MM.1S (cell line): ENCODE results near the gene ASPHD2.

Source experiments
- DNase-seq: peaks from one replicate; pipeline ENCODE4 v3.0.0-alpha.2; 2015
- H2AFZ ChIP-seq: fragments of 300-600 bp; sonication (generic); 2 replicates; pipeline ENCODE4 v1.6.0; 2016; ENCODE audit warnings: antibody characterized with exemption, low read length
- H3F3A ChIP-seq: fragments of 300-600 bp; sonication (generic); 2 replicates; pipeline ENCODE4 v1.6.1; 2016; ENCODE audit warnings: mild to moderate bottlenecking, antibody characterized with exemption, low read length, moderate library complexity, mixed read lengths; ENCODE audit not compliant: insufficient read depth
- H3K27ac ChIP-seq: fragments of 300-600 bp; sonication (generic); 2 replicates; pipeline ENCODE4 v1.5.1; 2016; ENCODE audit warnings: mild to moderate bottlenecking, low read length
- H3K27me3 ChIP-seq: fragments of 300-600 bp; sonication (generic); replicated peaks from 2 replicates; pipeline ENCODE4 v1.6.0; 2016; ENCODE audit warnings: low read length; ENCODE audit not compliant: insufficient read depth
- H3K36me3 ChIP-seq: fragments of 300-600 bp; sonication (generic); replicated peaks from 2 replicates; pipeline ENCODE4 v1.6.1; 2016; ENCODE audit warnings: mild to moderate bottlenecking, low read length, mixed read lengths; ENCODE audit not compliant: insufficient read depth
- H3K4me1 ChIP-seq: fragments of 300-600 bp; sonication (generic); 2 replicates; pipeline ENCODE4 v1.6.1; 2016; ENCODE audit warnings: low read length, mixed read lengths
- H3K4me2 ChIP-seq: fragments of 300-600 bp; sonication (generic); 2 replicates; pipeline ENCODE4 v1.6.0; 2016; ENCODE audit warnings: low read depth, low read length
- H3K4me3 ChIP-seq: fragments of 300-600 bp; sonication (generic); 2 replicates; pipeline ENCODE4 v1.5.1; 2016; ENCODE audit warnings: low read length, mixed read lengths
- H3K79me2 ChIP-seq: fragments of 300-600 bp; sonication (generic); 2 replicates; pipeline ENCODE4 v1.6.1; 2016; ENCODE audit warnings: mixed run types, low read length, mixed read lengths
- H3K9ac ChIP-seq: fragments of 300-600 bp; sonication (generic); 2 replicates; pipeline ENCODE4 v1.6.1; 2016; ENCODE audit warnings: low read length, mixed read lengths
- H3K9me2 ChIP-seq: fragments of 300-600 bp; sonication (generic); replicated peaks from 2 replicates; pipeline ENCODE4 v1.6.1; 2016; ENCODE audit warnings: mild to moderate bottlenecking, low read length, mixed read lengths; ENCODE audit not compliant: insufficient read depth
- H3K9me3 ChIP-seq: fragments of 300-600 bp; sonication (generic); replicated peaks from 2 replicates; pipeline ENCODE4 v1.6.1; 2016; ENCODE audit warnings: mild to moderate bottlenecking, low read length, mixed read lengths; ENCODE audit not compliant: insufficient read depth
- H4K20me1 ChIP-seq: fragments of 300-600 bp; sonication (generic); 2 replicates; pipeline ENCODE4 v1.6.1; 2016; ENCODE audit warnings: mild to moderate bottlenecking, low read length, moderate library complexity, mixed read lengths; ENCODE audit not compliant: insufficient read depth
- CTCF ChIP-seq: fragments of 300-600 bp; sonication (generic); IDR thresholded peaks from 2 replicates; pipeline ENCODE4 v1.5.1; 2016; ENCODE audit warnings: antibody characterized with exemption, low read length, mixed read lengths
- EZH2 ChIP-seq: fragments of 300-600 bp; sonication (generic); optimal IDR thresholded peaks from 2 replicates; pipeline ENCODE3; 2017; ENCODE audit warnings: low read depth, mild to moderate bottlenecking, antibody characterized with exemption, low read length, mixed read lengths
- EZH2phosphoT487 ChIP-seq: fragments of 300-600 bp; sonication (generic); IDR thresholded peaks from 2 replicates; pipeline ENCODE4 v1.6.1; 2018; ENCODE audit warnings: antibody characterized with exemption, low read length

Gene ASPHD2

GRCh38 chr22:26480611-26480932, 51.5 kb downstream of the ASPHD2 start:
- Histone ChIP-seq H3K36me3 (no peaks in the 10 kb centered on the region), H3K4me3 (no peak overlapping the region), H3K9me2 (no peaks in the 10 kb centered on the region), H3K27me3 (no peaks in the 10 kb centered on the region), H3K9ac (no peak overlapping the region), H3K79me2 (peaks cover 59% of the 10 kb centered on the region), H3K4me2 (peak overlapping the region; percentile 48; the same call in 1 of the 2 replicates), H3K27ac (no peak overlapping the region), H3F3A (peaks cover 22% of the 10 kb centered on the region), H3K9me3 (no peaks in the 10 kb centered on the region), H3K4me1 (peaks cover 48% of the 10 kb centered on the region), H4K20me1 (no peaks in the 10 kb centered on the region), H2AFZ (no peak overlapping the region)
- TF ChIP-seq CTCF (no peak), EZH2 (no peak), EZH2phosphoT487 (no peak)
- no peak for DNase-seq

GRCh38 chr22:26481112-26481693, 52.1 kb downstream of the ASPHD2 start:
- no peaks in the 10 kb centered on the region for H4K20me1 ChIP-seq
- H3K4me3 ChIP-seq, result no peak overlapping the region
- H3K79me2 ChIP-seq, result peaks cover 65% of the 10 kb centered on the region
- peak overlapping the region; percentile 19; the same call in 1 of the 2 replicates for H3K27ac ChIP-seq
- no peaks in the 10 kb centered on the region for H3K9me2 ChIP-seq
- TF ChIP-seq CTCF, result no peak
- no peak for TF ChIP-seq EZH2phosphoT487
- TF ChIP-seq EZH2, result no peak
- no peak for DNase-seq
- H3K4me2 ChIP-seq, result peak overlapping the region; percentile 48
- peaks cover 51% of the 10 kb centered on the region for H3K4me1 ChIP-seq
- no peaks in the 10 kb centered on the region for H3K36me3 ChIP-seq
- peak overlapping the region; percentile 3; the same call in 1 of the 2 replicates for H3K9ac ChIP-seq
- H2AFZ ChIP-seq, result no peak overlapping the region
- H3K9me3 ChIP-seq, result no peaks in the 10 kb centered on the region
- H3F3A ChIP-seq, result peaks cover 22% of the 10 kb centered on the region
- H3K27me3 ChIP-seq, result no peaks in the 10 kb centered on the region

- peaks cover 51% of the 10 kb centered on the region for H3K4me1 ChIP-seq
- TF ChIP-seq EZH2 (no peak), CTCF (no peak), EZH2phosphoT487 (no peak)
- no peaks in the 10 kb centered on the region for H3K9me2 ChIP-seq
- no peaks in the 10 kb centered on the region for H3K27me3 ChIP-seq
- peaks cover 70% of the 10 kb centered on the region for H3K79me2 ChIP-seq
- no peak for DNase-seq
- H3F3A ChIP-seq, result peaks cover 22% of the 10 kb centered on the region
- peak overlapping the region; percentile 30 for H3K4me2 ChIP-seq
- H3K36me3 ChIP-seq, result no peaks in the 10 kb centered on the region
- H3K9ac ChIP-seq, result peak overlapping the region; percentile 3; the same call in 1 of the 2 replicates
- no peaks in the 10 kb centered on the region for H3K9me3 ChIP-seq
- no peak overlapping the region for H3K4me3 ChIP-seq
- no peak overlapping the region for H2AFZ ChIP-seq
- H3K27ac ChIP-seq, result peak overlapping the region; percentile 19; the same call in 1 of the 2 replicates
- no peaks in the 10 kb centered on the region for H4K20me1 ChIP-seq
Measured at GRCh38 chr22:26481694-26482093, 52.6 kb downstream of the ASPHD2 start.
